Mesendoderm (in vitro differentiated cells): ENCODE data around the gene METTL1.

Source experiments
- DNase-seq: peaks from one replicate; pipeline ENCODE4 v3.0.0; 2013
- H2AK5ac ChIP-seq: 2 replicates; pipeline ENCODE4 v1.6.1; 2013; ENCODE audit warnings: low read length, inconsistent platforms
- H2BK120ac ChIP-seq: 2 replicates; pipeline ENCODE4 v1.6.1; 2013; ENCODE audit warnings: low read depth, mild to moderate bottlenecking, low read length, moderate library complexity, mixed read lengths
- H2BK15ac ChIP-seq: replicated peaks from 2 replicates; pipeline ENCODE4 v1.6.1; 2013; ENCODE audit warnings: low read depth, mild to moderate bottlenecking, moderate library complexity
- H2BK5ac ChIP-seq: 2 replicates; pipeline ENCODE4 v1.6.1; 2013; ENCODE audit warnings: low read length, inconsistent platforms
- H3K18ac ChIP-seq: 2 replicates; pipeline ENCODE4 v1.6.1; 2013; ENCODE audit warnings: mild to moderate bottlenecking, low read length, mixed read lengths
- H3K23ac ChIP-seq: one replicate; pipeline ENCODE4 v1.6.1; 2013; ENCODE audit warnings: low read length
- H3K27ac ChIP-seq: 2 replicates; pipeline ENCODE4 v1.5.1; 2013; ENCODE audit warnings: low read depth, mild to moderate bottlenecking, inconsistent platforms, low read length, moderate library complexity
- H3K27me3 ChIP-seq: 2 replicates; pipeline ENCODE4 v1.6.1; 2013; ENCODE audit warnings: low read length, control low read depth, mild to moderate bottlenecking, inconsistent platforms; ENCODE audit not compliant: insufficient read depth, poor library complexity
- H3K36me3 ChIP-seq: 2 replicates; pipeline ENCODE4 v1.6.1; 2013; ENCODE audit warnings: low read length, inconsistent platforms; ENCODE audit not compliant: control insufficient read depth, insufficient read depth
- H3K4ac ChIP-seq: one replicate; pipeline ENCODE4 v1.6.1; 2013; ENCODE audit warnings: low read depth, mild to moderate bottlenecking, low read length, moderate library complexity
- H3K4me1 ChIP-seq: 2 replicates; pipeline ENCODE4 v1.6.1; 2013; ENCODE audit warnings: low read depth, low read length, inconsistent platforms; ENCODE audit not compliant: control insufficient read depth
- H3K4me2 ChIP-seq: 2 replicates; pipeline ENCODE4 v1.6.1; 2013; ENCODE audit warnings: low read length
- H3K4me3 ChIP-seq: 2 replicates; pipeline ENCODE4 v1.5.1; 2013; ENCODE audit warnings: mild to moderate bottlenecking, low read length
- H3K56ac ChIP-seq: one replicate; pipeline ENCODE4 v1.6.1; 2013; ENCODE audit warnings: low read length
- H3K79me1 ChIP-seq: 2 replicates; pipeline ENCODE4 v1.6.1; 2013; ENCODE audit warnings: low read length, inconsistent platforms
- H3K79me2 ChIP-seq: 2 replicates; pipeline ENCODE4 v1.6.1; 2013; ENCODE audit warnings: mild to moderate bottlenecking, low read length; ENCODE audit not compliant: control insufficient read depth, insufficient read depth
- H3K9ac ChIP-seq: 2 replicates; pipeline ENCODE4 v1.6.1; 2013; ENCODE audit warnings: low read length, inconsistent platforms
- H4K5ac ChIP-seq: one replicate; pipeline ENCODE4 v1.6.1; 2013; ENCODE audit warnings: low read length
- H4K8ac ChIP-seq: one replicate; pipeline ENCODE4 v1.6.1; 2013; ENCODE audit warnings: low read depth, mild to moderate bottlenecking, control low read depth, low read length, moderate library complexity
- WGBS: extraction: QIAGEN DNeasy Blood & Tissue Kit; methylation state at CpG from one replicate; pipeline ENCODE4 v1.1.7; 2013; ENCODE audit warnings: low lambda C conversion rate, missing lambda C conversion rate; ENCODE audit not compliant: insufficient coverage; ENCODE audit errors: extremely low coverage; 5-methylcytosine and 5-hydroxymethylcytosine counted together

METTL1 gene

DNA sequence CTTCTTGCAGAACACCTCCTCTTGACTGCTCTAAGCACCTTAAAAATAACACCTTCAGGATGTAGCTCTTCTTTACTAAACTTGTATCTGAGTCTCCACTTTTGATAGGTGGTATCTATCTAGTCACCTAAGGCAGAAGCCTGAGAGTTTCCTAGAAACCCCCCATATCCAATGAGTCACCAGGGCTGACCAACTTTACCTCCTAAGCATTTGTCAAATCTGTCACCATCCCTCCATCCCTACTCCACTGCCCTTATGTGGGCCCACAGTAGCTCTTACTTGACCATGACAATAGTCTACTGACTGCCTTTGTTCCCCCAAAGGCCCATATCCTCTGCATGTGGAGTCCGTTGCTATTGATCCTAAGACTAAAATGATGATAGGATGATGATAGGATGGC, 30.7 kb upstream of the METTL1 start:
- DNase-seq: no peak
- H3K4ac ChIP-seq: no peak overlapping the region
- no peaks in the 10 kb centered on the region for H3K79me1 ChIP-seq
- H4K8ac ChIP-seq: no peak overlapping the region
- no peak overlapping the region for H2AK5ac ChIP-seq
- no peak overlapping the region for H2BK15ac ChIP-seq
- no peak overlapping the region for H3K9ac ChIP-seq
- H3K79me2 ChIP-seq: no peaks in the 10 kb centered on the region
- H2BK5ac ChIP-seq: no peak overlapping the region
- no peak overlapping the region for H3K4me3 ChIP-seq
- no peaks in the 10 kb centered on the region for H3K4me1 ChIP-seq
- H3K18ac ChIP-seq: no peak overlapping the region
- H3K4me2 ChIP-seq: no peak overlapping the region
- no peak overlapping the region for H3K23ac ChIP-seq
- no peak overlapping the region for H3K27ac ChIP-seq
- H2BK120ac ChIP-seq: no peak overlapping the region
- no peak overlapping the region for H4K5ac ChIP-seq
- peaks cover 2% of the 10 kb centered on the region for H3K36me3 ChIP-seq
- no peaks in the 10 kb centered on the region for H3K27me3 ChIP-seq
- WGBS: no CpG with 5 or more reads among the region's 1 CpG
- H3K56ac ChIP-seq: no peak overlapping the region

DNA sequence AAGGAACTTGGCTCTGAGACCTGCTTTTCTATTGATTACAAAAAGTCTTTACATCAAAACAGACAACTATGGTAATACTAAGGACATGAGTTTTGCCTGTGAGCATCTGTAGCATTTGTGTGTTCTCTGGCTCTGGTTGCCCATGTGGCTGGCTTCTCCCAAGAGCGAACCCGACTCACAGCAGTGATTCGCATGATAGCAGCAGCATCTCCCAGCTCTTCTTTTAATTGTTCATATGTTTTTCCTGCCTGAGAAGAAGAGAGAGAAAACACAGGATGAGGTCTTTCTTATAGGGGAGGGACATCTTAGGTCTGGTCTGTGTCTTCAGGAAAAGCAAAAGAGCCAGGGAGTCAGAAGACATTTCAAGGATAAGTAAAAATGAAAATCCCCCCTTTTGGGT, 29.1 kb upstream of the METTL1 start:
- Histone ChIP-seq H3K56ac (no peak overlapping the region), H3K79me1 (no peaks in the 10 kb centered on the region), H3K4ac (no peak overlapping the region), H2BK120ac (no peak overlapping the region), H3K27ac (no peak overlapping the region), H3K36me3 (peaks cover 6% of the 10 kb centered on the region), H3K79me2 (no peaks in the 10 kb centered on the region), H4K8ac (no peak overlapping the region), H2BK15ac (no peak overlapping the region), H3K9ac (no peak overlapping the region), H3K4me3 (no peak overlapping the region), H3K27me3 (no peaks in the 10 kb centered on the region), H3K23ac (no peak overlapping the region), H2AK5ac (no peak overlapping the region), H4K5ac (no peak overlapping the region), H3K4me2 (no peak overlapping the region), H3K4me1 (no peaks in the 10 kb centered on the region), H2BK5ac (no peak overlapping the region), H3K18ac (no peak overlapping the region)
- DNase-seq: no peak
- WGBS: no CpG with 5 or more reads among the region's 3 CpGs

DNA sequence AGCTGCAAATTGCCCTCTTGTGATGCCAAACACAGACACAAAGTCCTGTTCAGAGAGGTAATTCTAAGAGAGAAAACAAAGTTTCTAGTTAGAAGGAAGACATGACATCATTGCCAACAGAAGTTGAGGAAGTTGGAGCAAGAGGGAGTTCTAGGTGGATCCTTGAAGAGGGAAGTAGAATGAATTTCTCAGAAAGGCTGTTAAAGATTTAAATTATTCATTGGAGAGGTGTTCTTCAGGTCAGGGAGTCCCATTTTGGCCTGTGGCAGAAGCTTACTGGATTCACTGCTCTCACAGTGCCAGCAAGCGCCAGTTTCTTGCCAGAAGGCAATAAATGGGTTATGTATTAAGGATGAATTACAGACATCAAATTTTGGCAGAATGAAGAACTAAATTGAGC, 26.0 kb upstream of the METTL1 start:
- Histone ChIP-seq H3K27me3 (no peaks in the 10 kb centered on the region), H3K79me1 (no peaks in the 10 kb centered on the region), H2BK15ac (no peak overlapping the region), H2BK120ac (no peak overlapping the region), H3K23ac (no peak overlapping the region), H3K18ac (no peak overlapping the region), H4K5ac (no peak overlapping the region), H3K27ac (no peak overlapping the region), H3K4ac (no peak overlapping the region), H3K4me1 (no peaks in the 10 kb centered on the region), H3K36me3 (peaks cover 6% of the 10 kb centered on the region), H2BK5ac (no peak overlapping the region), H3K79me2 (no peaks in the 10 kb centered on the region), H3K4me3 (no peak overlapping the region), H3K4me2 (no peak overlapping the region), H3K9ac (no peak overlapping the region), H4K8ac (no peak overlapping the region), H2AK5ac (no peak overlapping the region), H3K56ac (no peak overlapping the region)
- no CpG with 5 or more reads among the region's 1 CpG for WGBS
- no peak for DNase-seq

DNA sequence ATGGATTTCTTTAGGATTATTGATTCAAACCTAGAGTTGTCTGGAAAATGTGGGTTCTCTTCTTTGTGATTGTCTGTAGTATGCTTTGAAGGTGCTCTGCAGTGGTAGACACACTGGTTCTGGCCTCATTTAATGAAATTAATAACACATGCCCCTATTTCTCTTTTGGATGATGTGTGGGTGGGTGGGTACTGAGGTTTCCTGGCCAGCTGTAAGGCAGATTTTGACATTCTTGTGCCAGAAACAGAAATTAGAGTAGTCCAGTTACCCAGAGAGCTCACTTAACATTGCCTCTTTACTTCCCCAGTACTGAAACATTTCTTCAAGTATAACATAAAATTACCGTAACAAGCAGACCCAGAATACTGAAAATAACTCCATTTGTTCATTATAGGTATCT, 25.1 kb upstream of the METTL1 start:
- Histone ChIP-seq H3K79me2 (no peaks in the 10 kb centered on the region), H2BK120ac (no peak overlapping the region)
- DNase-seq: no peak

DNA sequence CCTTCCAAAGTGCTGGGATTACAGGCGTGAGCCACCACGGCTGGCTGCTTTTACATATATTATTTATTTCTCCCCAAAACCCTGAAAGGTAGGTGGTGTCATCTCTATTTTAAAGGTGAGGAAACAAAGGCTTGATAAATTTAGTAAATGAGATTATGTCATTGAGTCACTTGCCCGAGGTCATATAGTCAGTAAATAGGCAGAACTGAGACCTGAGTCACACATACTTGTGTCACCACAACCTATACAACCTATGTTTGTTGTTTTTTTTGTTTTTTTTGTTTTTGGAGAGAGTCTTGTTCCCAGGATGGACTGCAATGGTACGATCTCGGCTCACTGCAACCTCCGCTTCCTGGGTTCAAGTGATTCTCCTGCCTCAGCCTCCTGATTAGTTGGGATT, 23.4 kb upstream of the METTL1 start:
- Histone ChIP-seq H2BK15ac (no peak overlapping the region), H3K27ac (no peak overlapping the region), H3K4me3 (no peak overlapping the region), H3K4ac (no peak overlapping the region), H4K5ac (no peak overlapping the region), H3K27me3 (no peaks in the 10 kb centered on the region), H4K8ac (no peak overlapping the region), H2AK5ac (no peak overlapping the region), H3K36me3 (peaks cover 6% of the 10 kb centered on the region), H3K18ac (no peak overlapping the region), H3K79me1 (no peaks in the 10 kb centered on the region), H3K23ac (no peak overlapping the region), H3K4me1 (no peaks in the 10 kb centered on the region), H3K4me2 (no peak overlapping the region), H2BK5ac (no peak overlapping the region), H3K9ac (no peak overlapping the region), H2BK120ac (no peak overlapping the region), H3K56ac (no peak overlapping the region), H3K79me2 (no peaks in the 10 kb centered on the region)
- no peak for DNase-seq
- no CpG with 5 or more reads among the region's 6 CpGs for WGBS

More for the DNA sequence above, 25.1 kb upstream of the METTL1 start:
- Histone ChIP-seq H2BK5ac (no peak overlapping the region), H2BK15ac (no peak overlapping the region), H3K4me1 (no peaks in the 10 kb centered on the region), H3K36me3 (peaks cover 6% of the 10 kb centered on the region), H3K4ac (no peak overlapping the region), H4K8ac (no peak overlapping the region), H3K56ac (no peak overlapping the region), H2AK5ac (no peak overlapping the region), H3K23ac (no peak overlapping the region), H3K9ac (no peak overlapping the region), H3K18ac (no peak overlapping the region), H3K27ac (no peak overlapping the region), H3K27me3 (no peaks in the 10 kb centered on the region), H3K4me2 (no peak overlapping the region), H4K5ac (no peak overlapping the region), H3K4me3 (no peak overlapping the region), H3K79me1 (no peaks in the 10 kb centered on the region)
- WGBS: no CpG with 5 or more reads among the region's 1 CpG

DNA sequence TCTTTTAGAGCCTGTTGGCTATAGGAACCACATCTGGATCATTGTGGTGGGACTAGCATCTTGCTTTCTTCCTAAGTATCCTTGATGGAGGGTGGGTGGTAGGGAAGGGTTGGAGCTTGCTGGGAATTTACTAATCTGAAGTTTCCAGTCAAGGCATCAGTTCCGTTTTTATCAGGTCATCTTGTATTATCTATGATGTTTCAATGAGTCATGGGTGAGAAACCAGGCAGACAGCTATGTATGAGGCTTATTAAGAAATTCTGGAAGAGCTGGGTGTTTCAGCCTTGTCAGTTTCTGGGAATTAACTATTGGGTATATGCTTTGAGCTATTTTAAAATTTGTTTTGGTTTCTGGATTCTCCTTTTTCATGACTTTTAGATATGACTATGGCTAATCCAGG, 22.0 kb upstream of the METTL1 start:
- H2AK5ac ChIP-seq: no peak overlapping the region
- no peak overlapping the region for H3K18ac ChIP-seq
- H3K36me3 ChIP-seq: peaks cover 5% of the 10 kb centered on the region
- no peak overlapping the region for H3K56ac ChIP-seq
- no peak overlapping the region for H3K9ac ChIP-seq
- no peak overlapping the region for H2BK15ac ChIP-seq
- H4K8ac ChIP-seq: no peak overlapping the region
- no peak overlapping the region for H2BK5ac ChIP-seq
- no peak for DNase-seq
- no peaks in the 10 kb centered on the region for H3K79me2 ChIP-seq
- no peak overlapping the region for H3K23ac ChIP-seq
- no peak overlapping the region for H3K27ac ChIP-seq
- H2BK120ac ChIP-seq: no peak overlapping the region
- H3K4me2 ChIP-seq: no peak overlapping the region
- no peaks in the 10 kb centered on the region for H3K27me3 ChIP-seq
- no peak overlapping the region for H3K4me3 ChIP-seq
- no CpG with 5 or more reads among the region's 1 CpG for WGBS
- no peak overlapping the region for H4K5ac ChIP-seq
- H3K4ac ChIP-seq: no peak overlapping the region
- no peaks in the 10 kb centered on the region for H3K4me1 ChIP-seq
- no peaks in the 10 kb centered on the region for H3K79me1 ChIP-seq
